SU-DHL-6 (cell line): ENCODE data around the gene WDR7.

ENCODE experiments used
- H2AFZ ChIP-seq: fragments of 200-600 bp; sonication (generic); 2 replicates; pipeline ENCODE4 v1.6.1; 2014; ENCODE audit warnings: low read depth, mild to moderate bottlenecking, moderate library complexity, mixed read lengths, antibody characterized with exemption, low read length; ENCODE audit not compliant: severe bottlenecking
- H3F3A ChIP-seq: fragments of 200-600 bp; shearing (Covaris generic); 2 replicates; pipeline ENCODE4 v1.6.0; 2016; ENCODE audit warnings: antibody characterized with exemption, mild to moderate bottlenecking; ENCODE audit not compliant: insufficient read depth
- H3K27ac ChIP-seq: fragments of 200-600 bp; sonication (generic); 2 replicates; pipeline ENCODE4 v1.5.1; 2016; ENCODE audit warnings: low read depth, mild to moderate bottlenecking, low read length, moderate library complexity, mixed read lengths
- H3K27me3 ChIP-seq: fragments of 200-600 bp; sonication (generic), shearing (Covaris generic); 2 replicates; pipeline ENCODE4 v1.6.0; 2014; ENCODE audit warnings: mild to moderate bottlenecking, low read length
- H3K36me3 ChIP-seq: fragments of 200-600 bp; sonication (generic); 2 replicates; pipeline ENCODE4 v1.6.1; 2014; ENCODE audit warnings: mild to moderate bottlenecking, low read length, mixed read lengths
- H3K4me2 ChIP-seq: fragments of 300-600, 200-600 bp; shearing (Covaris generic), sonication (generic); 2 replicates; pipeline ENCODE4 v1.6.0; 2014; ENCODE audit warnings: low read length, low read depth, mild to moderate bottlenecking; ENCODE audit not compliant: poor library complexity, severe bottlenecking
- H3K4me3 ChIP-seq: fragments of 200-600 bp; sonication (generic); 2 replicates; pipeline ENCODE4 v1.5.1; 2014; ENCODE audit warnings: antibody characterized with exemption, low read length, mild to moderate bottlenecking, mixed read lengths; ENCODE audit not compliant: insufficient read depth, poor library complexity, severe bottlenecking
- H3K79me2 ChIP-seq: fragments of 200-600 bp; sonication (generic); 2 replicates; pipeline ENCODE4 v1.6.1; 2014; ENCODE audit warnings: mild to moderate bottlenecking, low read length, moderate library complexity; ENCODE audit not compliant: insufficient read depth
- H3K9ac ChIP-seq: fragments of 200-600 bp; sonication (generic); 2 replicates; pipeline ENCODE4 v1.7.0; 2014; ENCODE audit warnings: mild to moderate bottlenecking, low read length
- H3K9me2 ChIP-seq: fragments of 200-600 bp; sonication (generic); replicated peaks from 2 replicates; pipeline ENCODE4 v1.6.1; 2014; ENCODE audit warnings: low read length; ENCODE audit not compliant: insufficient read depth
- H3K9me3 ChIP-seq: fragments of 200-600 bp; sonication (generic); 2 replicates; pipeline ENCODE4 v1.6.1; 2014; ENCODE audit warnings: low read length, mixed read lengths; ENCODE audit not compliant: insufficient read depth
- H4K20me1 ChIP-seq: fragments of 200-600 bp; sonication (generic); 2 replicates; pipeline ENCODE4 v1.6.1; 2014; ENCODE audit warnings: low read depth, mild to moderate bottlenecking, antibody characterized with exemption, low read length, moderate library complexity, mixed read lengths
- CTCF ChIP-seq: fragments of 200-600 bp; sonication (generic); IDR thresholded peaks from one replicate; pipeline ENCODE4 v1.5.1; 2017; ENCODE audit warnings: antibody characterized with exemption, mild to moderate bottlenecking, low read length, moderate library complexity; ENCODE audit not compliant: insufficient read depth, poor library complexity, severe bottlenecking
- EZH2phosphoT487 ChIP-seq: fragments of 200-600 bp; sonication (generic), shearing (Covaris generic); conservative IDR thresholded peaks from 2 replicates; pipeline ENCODE4 v1.6.1; 2018; ENCODE audit warnings: mild to moderate bottlenecking, antibody characterized with exemption, low read length, moderate library complexity, mixed read lengths

Gene WDR7

GRCh38 chr18:57059366-57059765 is 408.2 kb downstream of the WDR7 start:
- H3K27me3 ChIP-seq: 0 out of 2 replicates have a peak, but pooled peaks cover 2% of the 10 kb centered on the region

GRCh38 chr18:57060814-57061213 is 409.7 kb downstream of the WDR7 start:
- Histone ChIP-seq H3K4me2 (no peak overlapping the region), H3K9ac (no peak overlapping the region), H2AFZ (no peak overlapping the region), H4K20me1 (no peaks in the 10 kb centered on the region), H3K79me2 (no peaks in the 10 kb centered on the region), H3K36me3 (no peaks in the 10 kb centered on the region), H3K4me3 (no peak overlapping the region), H3K9me2 (no peaks in the 10 kb centered on the region), H3K27me3 (0 out of 2 replicates have a peak, but pooled peaks cover 1% of the 10 kb centered on the region), H3F3A (no peaks in the 10 kb centered on the region), H3K27ac (no peak overlapping the region), H3K9me3 (no peaks in the 10 kb centered on the region)
- no peak for TF ChIP-seq CTCF
- TF ChIP-seq EZH2phosphoT487: no peak

More at GRCh38 chr18:57059366-57059765, 408.2 kb downstream of the WDR7 start:
- Histone ChIP-seq H3K4me3 (no peak overlapping the region), H2AFZ (no peak overlapping the region), H3K9me3 (no peaks in the 10 kb centered on the region), H3K79me2 (no peaks in the 10 kb centered on the region), H3K4me2 (no peak overlapping the region), H3K36me3 (no peaks in the 10 kb centered on the region), H3F3A (no peaks in the 10 kb centered on the region), H3K27ac (no peak overlapping the region), H3K9me2 (no peaks in the 10 kb centered on the region), H3K9ac (no peak overlapping the region), H4K20me1 (no peaks in the 10 kb centered on the region)
- no peak for TF ChIP-seq CTCF
- no peak for TF ChIP-seq EZH2phosphoT487

- Histone ChIP-seq H3K27ac (no peak overlapping the region), H3K27me3 (no peaks in the 10 kb centered on the region), H3K9ac (no peak overlapping the region), H3K36me3 (no peaks in the 10 kb centered on the region), H4K20me1 (no peaks in the 10 kb centered on the region), H3K79me2 (no peaks in the 10 kb centered on the region), H3K4me2 (no peak overlapping the region), H2AFZ (no peak overlapping the region), H3F3A (no peaks in the 10 kb centered on the region), H3K9me3 (no peaks in the 10 kb centered on the region), H3K9me2 (no peaks in the 10 kb centered on the region), H3K4me3 (no peak overlapping the region)
- TF ChIP-seq CTCF: no peak
- TF ChIP-seq EZH2phosphoT487: no peak
Observed at GRCh38 chr18:57062178-57062577, 411.0 kb downstream of the WDR7 start.

- Histone ChIP-seq H3K79me2 (no peaks in the 10 kb centered on the region), H3K27ac (no peak overlapping the region), H3K36me3 (no peaks in the 10 kb centered on the region), H3K9me2 (no peaks in the 10 kb centered on the region), H3K9ac (no peak overlapping the region), H3K9me3 (no peaks in the 10 kb centered on the region), H2AFZ (no peak overlapping the region), H3F3A (no peaks in the 10 kb centered on the region), H3K4me2 (no peak overlapping the region), H3K4me3 (no peak overlapping the region), H3K27me3 (no peaks in the 10 kb centered on the region), H4K20me1 (no peaks in the 10 kb centered on the region)
- TF ChIP-seq CTCF (no peak), EZH2phosphoT487 (no peak)
Observed at GRCh38 chr18:57062844-57063243, 411.7 kb downstream of the WDR7 start.
